Renal pelvis (tissue), 4 donors: Measurements from ENCODE around the gene MMD2. TPM values are rescaled to one million over a fixed set of nuclear protein-coding genes. Genes with fewer than 3 reads are reported as not detected.

ENCODE experiments used
- DNase-seq: peaks from one replicate; pipeline ENCODE4 v3.0.0-alpha.2; 2013
- polyA plus RNA-seq, 3 donors: library from polyadenylated mRNA; unstranded; fragments of 120-200 nt; gene quantifications; one replicate each; pipeline ENCODE4 v1.2.1, GENCODE V29; 2013; ENCODE audit not compliant: insufficient read length in 3 of 3

Gene MMD2
- polyA plus RNA-seq, 3 donors: 0.23 TPM; not detected in 2

GRCh38 chr7:4871056-4871680 is 87.8 kb downstream of the MMD2 start:
- DNase-seq: no peak

- no peak for DNase-seq
Measured at GRCh38 chr7:4868493-4868892, 90.5 kb downstream of the MMD2 start.

GRCh38 chr7:4866528-4867496 is 92.2 kb downstream of the MMD2 start:
- no peak for DNase-seq

- DNase-seq: no peak
Measured at GRCh38 chr7:4862156-4862555, 96.8 kb downstream of the MMD2 start.

GRCh38 chr7:4861673-4862072 is 97.3 kb downstream of the MMD2 start, which contains the start of gene PAPOLB:
PAPOLB (minus strand) TSS chr7:4862030; CDS start chr7:4861810, 220 bp downstream.
- no peak for DNase-seq

GRCh38 chr7:4861227-4861626 is 97.8 kb downstream of the MMD2 start:
- DNase-seq: no peak

GRCh38 chr7:4857189-4857588 is 101.8 kb downstream of the MMD2 start:
- DNase-seq: no peak

- no peak for DNase-seq
Measured at GRCh38 chr7:4856336-4857057, 102.5 kb downstream of the MMD2 start.

Other genes starting within 250 kb of the MMD2 start
- gene AP5Z1, start 183.6 kb downstream of the MMD2 start, polyA plus RNA-seq: 10 to 100 TPM; 23.0 to 31.6 (median 27.3) TPM
- under 1 TPM; 0.04 to 0.09 (median 0.06) TPM for gene PAPOLB, start 97.2 kb downstream of the MMD2 start, polyA plus RNA-seq
- 1 to 10 TPM; 2.1 to 2.9 (median 2.2) TPM for gene RADIL, start 75.5 kb downstream of the MMD2 start, polyA plus RNA-seq
- 10 to 100 TPM; 19.8 to 24.5 (median 20.4) TPM for gene RBAK, start 86.7 kb upstream of the MMD2 start, polyA plus RNA-seq
- gene WIPI2, start 231.0 kb upstream of the MMD2 start, polyA plus RNA-seq: 10 to 100 TPM; 64.0 to 75.5 (median 69.2) TPM